GM12873 (cell line): ENCODE measurements around the gene SCYL3.

ENCODE experiments used
- CTCF ChIP-seq: IDR thresholded peaks from 2 replicates; pipeline ENCODE4 v1.5.1; 2012; ENCODE audit warnings: low read depth, mild to moderate bottlenecking, moderate library complexity, low read length, control low read depth; ENCODE audit not compliant: insufficient read depth; ENCODE audit errors: missing control alignments

The SCYL3 gene

GRCh38 chr1:169889871-169890270 lies 3.8 kb downstream of the SCYL3 start:
- TF ChIP-seq CTCF, result no peak

- TF ChIP-seq CTCF, result no peak
Measured at GRCh38 chr1:169886931-169887330, 6.8 kb downstream of the SCYL3 start.

- no peak for TF ChIP-seq CTCF
Measured at GRCh38 chr1:169886422-169886821, 7.3 kb downstream of the SCYL3 start.

GRCh38 chr1:169885207-169885606 lies 8.5 kb downstream of the SCYL3 start:
- TF ChIP-seq CTCF, result no peak

- no peak for TF ChIP-seq CTCF
Measured at GRCh38 chr1:169884634-169885033, 9.1 kb downstream of the SCYL3 start.

- TF ChIP-seq CTCF, result no peak
Measured at GRCh38 chr1:169882039-169882511, 11.6 kb downstream of the SCYL3 start.

- no peak for TF ChIP-seq CTCF
Measured at GRCh38 chr1:169879034-169879840, 14.5 kb downstream of the SCYL3 start.
